CD4-positive, alpha-beta T cell treated with Interferon alpha-2 for 1 hour (primary cell): Measurements from ENCODE around the gene PNPLA7.

Experiments
- DNase-seq, 2 donors: peaks; one replicate each; pipeline ENCODE4 v3.0.0-alpha.2; 2020 to 2022

The PNPLA7 gene

DNA sequence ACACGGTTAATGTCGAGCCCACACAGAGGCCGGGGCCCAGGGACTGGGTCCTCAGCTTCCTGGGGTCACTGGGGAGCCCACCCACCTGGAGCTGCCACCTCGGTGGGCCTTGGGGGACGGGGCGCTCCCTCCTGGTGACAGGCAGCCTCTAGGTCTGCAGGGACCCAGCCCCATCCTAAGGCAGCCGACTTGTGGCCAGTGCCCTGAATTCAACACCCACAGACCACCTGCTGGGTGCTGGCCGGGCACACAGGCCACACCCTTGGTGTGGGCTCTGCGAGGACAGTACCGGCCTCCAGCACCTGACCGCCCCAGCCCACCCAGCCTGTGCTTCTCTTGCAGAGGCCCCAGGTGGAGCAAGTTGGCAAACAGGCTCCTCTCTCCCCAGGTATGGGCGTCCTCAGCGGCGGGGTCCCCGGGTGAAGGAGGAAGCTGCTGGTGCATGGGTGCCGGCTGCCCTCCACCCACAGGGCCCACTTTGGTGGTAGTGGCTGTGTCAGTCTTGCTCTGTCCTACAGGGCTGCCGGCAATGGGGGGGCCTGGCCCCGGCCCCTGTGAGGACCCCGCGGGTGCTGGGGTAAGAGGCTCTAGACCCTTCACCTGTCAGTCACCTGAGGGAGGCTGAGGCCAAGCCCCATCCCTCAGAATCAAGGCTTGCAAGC lies 117.4 kb downstream of the PNPLA7 start:
- no peak for DNase-seq

DNA sequence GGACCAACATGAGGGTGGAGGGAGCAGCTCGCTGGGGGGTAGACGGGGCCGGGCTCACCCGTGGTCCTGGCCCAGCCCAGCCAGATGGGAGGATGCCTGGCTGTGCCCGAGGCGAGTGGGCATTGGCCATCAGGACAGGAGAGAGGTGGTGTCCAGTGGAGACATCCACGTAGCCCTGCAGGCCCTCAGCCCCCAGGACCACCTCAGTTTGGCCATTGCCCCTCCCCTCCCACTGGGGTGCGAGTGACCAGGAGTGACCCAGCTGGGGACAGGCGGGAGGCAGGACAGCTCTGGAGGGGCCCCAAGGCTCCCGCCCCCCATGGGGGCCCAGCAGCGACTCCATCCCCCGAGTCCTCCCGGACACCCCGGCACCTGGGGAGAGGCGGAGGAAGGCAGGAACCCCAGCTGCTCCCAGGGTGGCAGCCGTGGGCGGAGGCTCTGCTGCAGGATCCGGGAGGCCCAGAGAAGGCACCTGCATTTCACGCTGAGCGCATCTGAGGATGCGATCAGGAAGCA lies 118.7 kb downstream of the PNPLA7 start:
- no peak for DNase-seq

DNA sequence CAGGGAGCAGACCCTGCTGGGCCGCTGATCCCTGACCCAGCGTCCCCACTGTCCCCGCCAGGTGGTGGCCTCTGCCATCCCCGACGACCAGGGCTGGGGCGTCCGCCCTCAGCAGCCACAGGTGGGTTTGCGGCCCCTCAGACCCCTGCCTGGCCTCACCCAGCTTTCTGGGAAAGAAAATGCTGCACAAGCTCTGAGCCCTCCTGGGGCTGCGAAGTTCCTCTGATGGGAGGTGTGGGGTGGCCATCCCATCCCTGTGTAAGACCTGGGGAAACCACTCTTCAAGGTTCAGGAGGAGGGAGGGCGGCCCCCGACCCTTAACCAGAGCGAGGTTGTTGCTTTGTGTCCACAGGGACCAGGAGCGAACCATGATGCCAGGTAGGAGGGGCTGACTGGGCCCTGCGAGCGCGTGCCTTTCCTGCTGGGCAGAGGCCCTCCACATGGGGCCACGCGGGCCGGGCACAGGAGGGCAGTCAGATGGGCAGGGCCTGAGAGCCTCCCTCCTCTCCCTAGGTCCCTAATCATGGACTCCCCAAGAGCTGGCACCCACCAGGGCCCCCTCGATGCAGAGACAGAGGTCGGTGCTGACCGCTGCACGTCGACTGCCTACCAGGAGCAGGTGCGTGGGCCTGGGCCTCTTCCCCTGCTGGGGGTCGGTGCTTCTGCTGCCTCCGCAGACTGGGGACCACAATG lies 119.3 kb downstream of the PNPLA7 start:
- DNase-seq, result no peak

DNA sequence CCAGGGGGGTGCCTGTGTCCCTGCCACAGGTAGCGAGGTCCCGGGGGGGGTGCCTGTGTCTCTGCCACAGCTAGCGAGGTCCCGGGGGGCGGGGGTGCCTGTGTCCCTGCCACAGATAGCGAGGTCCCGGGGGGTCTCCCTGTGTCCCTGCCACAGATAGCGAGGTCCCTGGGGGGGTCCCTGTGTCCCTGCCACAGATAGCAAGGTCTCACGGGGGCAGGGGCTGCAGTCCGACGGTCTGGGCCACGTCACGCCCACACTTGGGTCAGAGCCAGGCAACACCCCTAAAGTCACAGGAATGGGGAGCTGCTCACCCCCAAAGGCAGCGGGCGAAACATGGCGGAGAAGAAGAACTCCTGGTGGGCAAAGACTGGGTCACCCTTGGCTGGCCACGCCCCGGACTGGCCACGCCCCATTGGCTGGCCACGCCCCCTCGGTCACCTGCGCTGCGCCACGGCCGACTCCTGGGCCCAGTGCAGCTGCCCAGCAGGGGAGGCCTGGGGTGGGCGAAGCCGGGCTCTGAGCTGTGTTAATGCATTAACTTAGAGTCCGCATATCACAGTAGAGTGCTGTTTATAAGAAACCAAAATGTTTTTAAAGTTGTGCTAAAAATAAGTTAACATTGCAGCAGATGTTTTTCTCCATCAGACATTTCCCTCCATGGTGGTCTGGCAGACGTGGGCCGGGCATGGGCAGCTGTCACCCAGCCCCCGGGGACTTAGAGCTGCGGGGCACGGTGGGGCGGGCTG lies 120.1 kb downstream of the PNPLA7 start:
- DNase-seq, result no peak

DNA sequence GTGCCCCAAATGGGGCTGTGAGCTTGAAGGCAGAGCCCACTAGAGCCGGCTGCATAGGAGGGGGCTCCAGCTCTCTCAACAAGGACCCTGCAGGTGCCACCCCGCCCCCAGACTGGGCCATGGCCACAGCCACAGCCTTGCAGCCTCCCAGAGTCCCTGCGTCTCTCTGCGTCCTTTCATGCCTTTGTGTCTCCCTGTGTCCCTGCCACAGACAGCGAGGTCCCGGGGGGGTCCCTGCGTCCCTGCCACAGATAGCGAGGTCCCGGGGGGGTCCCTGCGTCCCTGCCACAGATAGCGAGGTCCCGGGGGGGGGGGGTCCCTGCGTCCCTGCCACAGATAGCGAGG lies 120.7 kb downstream of the PNPLA7 start:
- DNase-seq, result no peak

DNA sequence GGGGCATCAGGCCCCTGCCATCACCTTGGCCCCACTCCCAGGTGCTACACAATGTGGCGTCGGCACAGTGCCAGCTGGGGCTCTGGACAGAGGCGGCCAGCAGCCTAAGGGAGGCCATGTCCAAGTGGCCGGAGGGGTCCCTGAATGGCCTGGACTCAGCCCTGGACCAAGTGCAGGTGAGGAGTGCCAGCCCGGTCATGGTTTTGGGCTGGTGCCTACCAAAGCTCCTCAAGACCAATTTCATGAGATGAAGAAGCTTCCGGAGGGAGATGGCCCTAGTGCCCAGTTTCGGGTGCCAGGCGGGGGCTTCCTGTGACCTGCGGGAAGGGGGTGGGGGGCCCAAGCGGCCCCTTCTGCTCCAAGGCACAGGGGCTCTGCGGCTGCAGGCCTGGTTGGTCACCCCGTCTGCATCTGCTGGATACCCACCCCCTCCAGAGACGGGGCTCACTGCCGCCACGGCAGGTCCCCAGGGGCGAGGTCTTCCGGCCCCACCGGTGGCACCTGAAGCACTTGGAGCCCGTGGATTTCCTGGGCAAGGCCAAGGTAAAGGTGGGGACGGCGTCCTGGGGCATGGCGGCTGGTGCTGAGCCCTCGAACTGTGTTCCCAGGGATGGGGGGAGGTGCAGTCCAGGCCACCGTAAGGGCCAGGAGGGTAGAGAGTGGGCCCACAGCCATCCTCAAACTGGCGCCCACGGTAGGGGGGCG lies 121.2 kb downstream of the PNPLA7 start:
- no peak for DNase-seq

DNA sequence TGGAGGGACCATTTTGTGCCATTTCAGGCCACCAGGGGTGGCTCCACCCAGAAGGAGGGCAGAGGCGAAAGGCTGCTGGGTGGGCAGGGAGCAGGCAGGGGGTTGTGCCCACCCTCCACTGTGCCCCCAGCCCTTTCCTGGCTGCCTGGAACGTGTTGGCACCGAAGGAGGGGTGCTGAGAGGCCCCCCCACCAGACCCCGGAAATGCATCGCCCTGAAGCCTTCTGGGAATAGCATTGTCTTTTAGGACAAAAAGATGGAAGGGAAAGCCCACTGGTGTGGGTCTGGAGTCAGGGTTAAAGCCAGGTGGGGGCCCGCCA lies 121.9 kb downstream of the PNPLA7 start:
- DNase-seq, result no peak

DNA sequence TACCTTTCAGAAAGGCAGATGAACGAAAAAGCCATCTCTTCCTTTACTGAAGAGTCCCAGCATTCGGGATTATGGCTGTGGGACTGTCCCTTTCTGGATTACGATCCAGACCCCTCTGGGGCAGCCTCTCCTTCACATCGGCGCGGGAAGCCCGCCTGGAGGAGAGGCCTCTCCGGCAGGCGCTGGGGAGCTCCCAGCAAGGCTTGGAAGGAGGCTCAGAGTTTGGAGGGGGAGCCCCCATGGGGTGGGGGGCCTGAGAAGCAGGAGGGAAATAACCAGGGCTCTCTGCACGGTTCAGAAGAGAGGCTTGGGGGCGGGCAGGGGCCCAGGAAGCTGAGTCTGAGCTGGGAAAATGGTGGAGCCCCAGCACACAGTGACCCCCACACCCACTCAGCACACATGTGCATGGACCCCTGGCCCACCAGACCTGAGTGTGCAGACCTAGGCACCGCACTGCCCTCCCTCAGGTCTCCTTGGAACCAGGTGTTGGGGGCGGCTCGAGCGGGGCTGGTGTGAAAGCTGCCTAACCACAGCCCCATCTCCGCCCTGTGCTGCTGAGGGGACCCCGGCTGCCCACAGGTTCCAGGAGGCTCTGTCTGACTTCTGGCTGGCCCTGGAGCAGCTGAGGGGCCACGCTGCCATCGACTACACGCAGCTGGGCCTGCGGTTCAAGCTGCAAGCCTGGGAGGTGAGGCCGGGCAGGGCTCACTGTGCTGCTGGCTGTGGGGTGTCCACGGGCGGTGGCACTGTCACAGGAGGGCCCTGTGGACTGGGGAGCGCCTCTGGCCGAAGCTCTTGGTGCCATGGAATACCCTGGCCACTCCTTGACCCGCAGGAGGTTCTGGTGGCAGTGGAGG lies 122.5 kb downstream of the PNPLA7 start:
- no peak for DNase-seq

DNA sequence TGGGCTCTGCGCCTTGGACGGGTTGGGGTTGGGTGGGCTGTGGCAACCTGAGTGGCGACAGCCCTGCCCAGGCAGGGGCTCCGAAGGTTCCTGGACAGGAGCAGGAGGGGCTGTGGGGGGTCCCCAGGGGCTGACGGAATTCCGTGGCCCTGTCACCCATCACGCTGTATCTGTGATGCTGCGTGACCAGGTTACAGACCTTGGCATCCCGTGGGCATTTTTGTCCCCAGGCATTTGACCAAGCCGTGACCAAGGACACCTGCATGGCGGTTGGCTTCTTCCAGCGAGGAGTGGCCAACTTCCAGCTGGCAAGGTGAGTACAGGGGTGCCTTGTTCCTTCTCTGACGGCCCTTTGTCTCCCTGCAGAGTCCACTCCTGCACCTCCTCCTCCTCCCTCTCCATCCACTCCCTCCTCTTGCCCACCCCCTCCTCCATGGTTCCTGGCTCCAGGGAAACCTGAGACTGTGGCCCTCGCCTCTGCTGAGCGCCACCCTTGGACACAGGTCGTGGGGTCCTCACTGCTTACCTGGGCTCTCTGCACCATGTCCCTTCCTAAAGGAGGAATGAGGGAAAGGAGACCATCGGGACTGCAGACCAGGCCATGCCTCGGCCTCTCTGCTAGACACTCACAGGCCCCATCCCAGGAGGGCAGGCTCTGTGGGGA lies 124.1 kb downstream of the PNPLA7 start:
- DNase-seq, result no peak

DNA sequence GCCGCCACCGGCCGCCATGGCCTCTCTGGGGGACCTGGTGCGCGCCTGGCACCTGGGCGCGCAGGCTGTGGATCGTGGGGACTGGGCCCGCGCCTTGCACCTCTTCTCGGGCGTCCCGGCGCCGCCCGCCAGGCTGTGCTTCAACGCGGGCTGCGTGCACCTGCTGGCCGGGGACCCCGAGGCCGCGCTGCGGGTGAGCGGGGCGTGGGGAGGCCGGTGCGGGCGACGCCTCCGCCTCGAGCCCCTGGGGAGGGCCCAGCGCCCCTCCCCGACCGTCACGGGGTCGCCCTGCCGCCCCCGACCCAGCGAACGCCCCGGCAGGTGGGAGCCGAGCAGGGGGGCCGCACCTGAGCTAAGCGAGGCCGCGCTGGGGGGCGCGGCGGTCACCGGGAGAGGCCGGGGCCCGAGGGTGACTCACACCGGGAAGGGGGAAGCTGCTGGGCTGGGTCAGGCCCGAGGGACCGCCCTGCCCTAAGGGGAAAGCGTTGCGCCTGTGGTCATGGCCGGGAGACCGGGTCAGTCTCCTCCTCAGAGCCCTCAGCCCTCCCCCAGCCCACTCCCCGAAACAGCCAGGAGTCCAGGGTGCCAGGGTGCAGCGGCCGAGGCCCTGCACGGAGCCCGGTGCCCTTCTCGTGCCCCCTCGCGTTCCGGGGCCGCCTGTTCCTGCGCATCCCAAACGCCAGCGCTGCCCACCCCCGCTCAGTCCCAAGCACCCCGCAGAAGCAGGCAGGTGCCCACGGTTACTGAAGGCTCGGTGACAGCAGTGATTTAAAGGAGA lies 126.5 kb downstream of the PNPLA7 start:
- DNase-seq, result peak in 1 of 2 donors; percentile 29

DNA sequence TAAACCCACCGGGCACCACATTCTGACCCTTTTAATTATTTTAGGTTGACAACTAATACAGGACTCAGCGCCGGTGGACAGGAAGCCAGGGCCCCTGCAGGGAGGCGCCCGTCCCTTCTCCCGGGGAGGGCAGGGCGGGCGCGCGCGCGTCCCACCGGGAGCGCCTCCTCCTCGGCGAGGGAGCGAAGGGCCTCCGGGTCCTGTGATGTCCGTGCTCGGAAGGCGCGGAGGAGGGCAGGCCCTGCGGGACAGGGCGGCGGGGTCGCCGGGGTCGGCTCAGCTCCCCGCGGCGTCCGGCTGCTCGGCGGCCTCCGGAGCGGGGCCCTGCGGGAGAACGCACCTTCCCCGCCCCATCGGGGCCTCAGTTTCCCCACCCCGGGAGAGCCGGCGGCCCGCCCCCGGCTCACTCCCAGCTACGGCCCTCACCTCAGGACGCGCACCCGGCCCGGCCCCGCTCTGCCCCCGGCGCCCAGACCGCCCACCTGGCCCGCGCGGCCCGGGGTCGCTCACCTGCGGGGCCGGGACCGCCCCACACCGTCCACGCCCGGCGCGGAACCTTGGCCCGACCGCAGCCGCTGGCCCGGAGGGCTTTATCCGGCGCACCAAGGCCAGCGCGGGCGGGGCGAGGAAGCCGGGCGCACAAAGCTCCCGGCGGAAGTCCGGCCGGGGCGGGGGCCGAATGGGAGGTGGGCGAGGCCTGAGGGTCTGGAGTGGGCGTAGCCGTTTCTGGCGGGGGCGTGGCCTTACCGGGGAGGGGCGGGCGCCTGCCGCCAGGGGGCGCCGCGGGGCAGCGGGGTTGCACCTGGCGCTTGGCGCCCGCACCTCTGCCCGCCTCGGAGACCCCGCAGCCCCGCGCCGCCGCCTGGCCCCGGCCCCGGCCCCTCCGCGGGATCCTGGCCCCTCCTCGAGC lies 127.3 kb downstream of the PNPLA7 start, which contains the start of the genes EXD3 and NOXA1:
Gene EXD3, minus strand, starts transcription at position 559 of the 910 bp plus-strand sequence. CDS start 27,805 bp downstream, outside the sequence.
Gene NOXA1, plus strand, starts transcription at position 790 of the 910 bp plus-strand sequence. CDS start 137 bp downstream, outside the sequence.
- peak; percentile 92 to 96 for DNase-seq

DNA sequence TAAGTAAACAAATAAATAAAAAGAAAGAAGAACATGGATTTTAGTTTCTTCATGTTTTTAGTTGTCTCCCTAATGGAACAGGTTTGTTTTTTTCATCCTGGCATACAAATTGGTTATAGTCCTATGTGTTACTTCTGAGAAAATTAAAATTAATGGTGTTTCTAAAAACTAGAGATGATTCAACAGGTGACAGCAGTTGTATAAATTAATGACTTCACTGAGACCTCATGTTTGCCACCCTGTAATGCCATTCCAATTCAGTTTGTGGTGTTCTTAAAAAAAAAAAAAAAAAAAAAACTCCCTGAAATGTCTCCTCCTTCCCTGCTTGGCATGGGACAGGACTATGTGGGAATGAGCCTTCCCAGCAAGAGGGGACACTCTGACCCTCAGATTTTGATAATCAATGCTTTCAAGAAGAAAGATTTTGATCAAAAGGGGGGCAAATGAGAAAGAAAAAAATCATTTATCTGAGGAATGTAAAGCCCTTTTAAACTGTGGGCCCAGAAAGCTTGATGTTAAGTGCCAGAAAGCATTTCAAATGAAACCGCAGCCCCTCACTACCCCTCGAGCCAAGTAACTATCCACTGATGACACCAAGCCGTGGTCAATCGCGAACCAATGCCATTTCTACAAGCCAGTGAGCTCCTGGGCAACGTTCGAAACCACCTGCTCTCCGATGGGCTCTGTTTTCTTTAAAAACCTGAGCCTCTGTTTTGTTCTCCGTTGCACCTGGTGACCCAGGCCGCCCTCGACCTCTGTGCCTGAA lies 128.2 kb downstream of the PNPLA7 start:
- no peak for DNase-seq

DNA sequence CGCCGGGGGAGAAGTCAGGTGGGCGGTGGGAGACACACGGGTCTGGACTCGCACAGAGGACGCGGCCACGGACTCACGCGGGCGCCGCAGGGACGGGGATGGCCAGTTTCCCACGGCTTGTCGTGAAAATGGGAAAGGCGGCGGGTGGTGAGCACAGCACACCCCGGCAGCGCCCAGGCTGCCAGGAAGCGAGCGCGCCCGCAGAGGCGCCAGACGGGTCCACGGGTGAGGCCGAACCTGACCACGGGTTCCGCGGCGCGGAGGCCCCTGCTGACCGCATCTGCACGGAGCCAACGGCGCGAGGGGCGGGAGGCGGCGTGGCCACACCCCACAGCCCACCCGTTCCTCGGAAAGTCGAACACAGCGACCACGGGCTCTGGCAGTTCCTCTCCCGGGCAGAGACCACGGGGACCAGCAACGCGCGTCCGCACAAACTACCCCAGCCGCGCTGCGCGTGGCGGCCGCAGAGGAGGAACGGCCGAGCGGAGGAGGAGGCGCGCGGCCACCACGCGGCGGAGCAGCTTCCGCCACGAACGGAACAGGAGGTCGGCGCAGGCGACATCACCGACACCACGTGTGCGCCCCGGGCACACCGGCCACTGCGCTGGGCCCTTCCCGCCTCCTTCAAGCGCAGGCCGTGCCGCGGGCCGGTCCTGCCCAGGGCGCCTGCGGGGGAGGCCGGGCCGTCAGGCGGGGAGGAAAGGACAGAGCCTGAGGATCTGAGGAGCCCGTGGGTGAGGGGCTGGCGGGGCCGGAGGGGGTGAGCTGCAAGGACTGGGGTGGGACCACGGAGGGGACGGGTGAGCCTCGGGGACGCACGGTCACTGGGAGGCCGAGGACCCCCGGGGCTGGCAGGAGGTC lies 132.8 kb downstream of the PNPLA7 start:
- DNase-seq, result peak in 1 of 2 donors; percentile 7

DNA sequence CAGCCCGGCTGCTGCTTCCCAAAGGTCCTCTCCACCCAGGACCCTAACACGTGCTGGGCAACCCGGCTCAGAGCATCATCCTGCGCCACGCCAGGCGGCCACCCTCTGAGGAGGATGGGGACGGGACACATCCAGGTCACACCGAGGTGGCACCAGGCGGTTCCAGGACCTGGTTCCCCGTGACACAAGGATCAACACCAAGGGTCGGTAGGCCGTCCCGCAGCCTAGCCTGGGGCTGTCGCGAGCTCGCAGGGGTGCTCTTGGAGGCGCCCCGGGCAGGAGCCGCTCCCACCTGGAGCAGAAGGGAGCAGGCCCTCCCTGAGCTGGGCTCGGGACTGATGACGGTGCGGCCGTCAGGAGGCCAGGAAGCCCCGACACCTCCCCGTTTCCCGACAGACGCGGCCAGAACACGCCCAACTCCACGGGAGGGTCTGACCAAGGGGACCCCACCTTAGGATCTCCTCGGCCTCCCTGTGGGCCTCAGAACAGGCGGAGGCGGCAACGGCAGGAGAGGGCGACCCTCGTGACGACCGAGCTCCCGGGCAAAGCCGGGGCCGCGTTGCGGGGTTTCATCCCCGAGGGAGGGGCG lies 133.5 kb downstream of the PNPLA7 start:
- DNase-seq, result no peak

DNA sequence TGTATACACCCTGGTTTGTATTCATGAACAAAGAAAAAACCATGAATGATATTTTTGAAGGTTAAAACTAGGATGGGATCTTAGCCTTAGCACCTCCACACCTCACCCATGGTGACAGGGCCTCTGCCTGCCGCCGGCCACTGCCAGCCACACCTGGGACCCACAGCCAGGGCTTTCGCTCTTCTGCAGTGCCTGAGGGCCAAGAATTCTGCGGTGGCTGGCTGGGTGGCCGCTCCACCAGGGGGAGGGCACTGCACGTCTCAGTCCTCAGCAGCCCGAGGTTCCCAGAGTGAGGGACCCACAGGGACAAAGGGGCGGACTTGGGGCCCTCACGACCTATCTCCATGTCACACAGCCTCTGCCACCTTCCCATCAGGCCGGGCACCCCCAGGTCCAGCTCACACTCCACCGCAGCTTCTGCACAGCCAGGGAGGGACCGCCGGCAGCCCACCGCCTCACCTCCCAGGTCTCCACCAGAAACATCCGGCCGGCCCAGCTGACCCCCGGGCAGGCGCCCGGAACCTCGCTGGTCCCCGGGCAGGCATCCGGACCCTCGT lies 134.1 kb downstream of the PNPLA7 start:
- DNase-seq, result no peak

DNA sequence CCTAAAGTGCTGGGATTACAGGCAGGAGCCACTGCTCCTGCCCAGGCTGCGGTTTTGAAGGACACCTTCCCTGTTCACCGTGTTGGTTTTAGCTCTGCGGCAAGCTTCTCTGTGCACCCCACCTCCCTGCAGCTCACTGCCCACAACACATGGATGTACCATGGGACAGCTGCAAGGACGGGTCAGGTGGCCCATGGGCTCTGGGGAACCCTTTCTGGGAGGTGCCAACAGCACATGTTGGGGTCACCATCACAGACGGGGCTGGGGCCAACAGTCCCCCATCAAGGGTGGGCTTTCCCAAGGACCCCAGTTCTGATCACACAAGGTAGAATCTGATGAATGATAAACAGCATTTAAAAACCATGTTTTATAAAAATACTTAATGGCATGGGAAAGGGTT lies 134.8 kb downstream of the PNPLA7 start:
- no peak for DNase-seq

DNA sequence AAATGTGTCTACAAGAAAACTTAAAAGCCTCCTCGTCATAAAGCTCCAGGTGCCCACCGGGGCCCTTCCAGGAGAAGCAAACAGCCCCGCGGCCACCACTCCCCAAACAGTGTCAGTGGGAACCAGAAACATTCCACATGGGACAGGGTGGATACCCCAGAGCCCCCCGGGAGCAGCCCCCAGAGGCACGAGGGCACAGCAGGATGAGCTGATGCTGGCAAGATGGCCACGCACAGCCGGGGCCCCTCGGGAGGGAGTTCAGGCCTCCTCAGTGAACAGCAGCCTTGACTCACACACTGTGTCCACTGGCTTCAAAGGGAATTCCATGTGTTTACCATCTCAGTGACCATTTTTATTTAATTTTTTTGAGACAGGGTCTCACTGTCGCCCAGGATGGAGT lies 137.8 kb downstream of the PNPLA7 start:
- no peak for DNase-seq
